GM19452 (cell line): Measurements from ENCODE around the gene LGALS3BP.
"Not testable (repeated sequence)": the region's sequence is repeated elsewhere in the genome, so short reads cannot be mapped to it uniquely, and the experiment has no call there.

ENCODE experiments used
- ATAC-seq: cut with Tn5 transposase; IDR thresholded peaks from one replicate; pipeline ENCODE4 v1.9.1; 2021; ENCODE audit not compliant: unreplicated experiment

Gene LGALS3BP, protein sequence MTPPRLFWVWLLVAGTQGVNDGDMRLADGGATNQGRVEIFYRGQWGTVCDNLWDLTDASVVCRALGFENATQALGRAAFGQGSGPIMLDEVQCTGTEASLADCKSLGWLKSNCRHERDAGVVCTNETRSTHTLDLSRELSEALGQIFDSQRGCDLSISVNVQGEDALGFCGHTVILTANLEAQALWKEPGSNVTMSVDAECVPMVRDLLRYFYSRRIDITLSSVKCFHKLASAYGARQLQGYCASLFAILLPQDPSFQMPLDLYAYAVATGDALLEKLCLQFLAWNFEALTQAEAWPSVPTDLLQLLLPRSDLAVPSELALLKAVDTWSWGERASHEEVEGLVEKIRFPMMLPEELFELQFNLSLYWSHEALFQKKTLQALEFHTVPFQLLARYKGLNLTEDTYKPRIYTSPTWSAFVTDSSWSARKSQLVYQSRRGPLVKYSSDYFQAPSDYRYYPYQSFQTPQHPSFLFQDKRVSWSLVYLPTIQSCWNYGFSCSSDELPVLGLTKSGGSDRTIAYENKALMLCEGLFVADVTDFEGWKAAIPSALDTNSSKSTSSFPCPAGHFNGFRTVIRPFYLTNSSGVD

DNA sequence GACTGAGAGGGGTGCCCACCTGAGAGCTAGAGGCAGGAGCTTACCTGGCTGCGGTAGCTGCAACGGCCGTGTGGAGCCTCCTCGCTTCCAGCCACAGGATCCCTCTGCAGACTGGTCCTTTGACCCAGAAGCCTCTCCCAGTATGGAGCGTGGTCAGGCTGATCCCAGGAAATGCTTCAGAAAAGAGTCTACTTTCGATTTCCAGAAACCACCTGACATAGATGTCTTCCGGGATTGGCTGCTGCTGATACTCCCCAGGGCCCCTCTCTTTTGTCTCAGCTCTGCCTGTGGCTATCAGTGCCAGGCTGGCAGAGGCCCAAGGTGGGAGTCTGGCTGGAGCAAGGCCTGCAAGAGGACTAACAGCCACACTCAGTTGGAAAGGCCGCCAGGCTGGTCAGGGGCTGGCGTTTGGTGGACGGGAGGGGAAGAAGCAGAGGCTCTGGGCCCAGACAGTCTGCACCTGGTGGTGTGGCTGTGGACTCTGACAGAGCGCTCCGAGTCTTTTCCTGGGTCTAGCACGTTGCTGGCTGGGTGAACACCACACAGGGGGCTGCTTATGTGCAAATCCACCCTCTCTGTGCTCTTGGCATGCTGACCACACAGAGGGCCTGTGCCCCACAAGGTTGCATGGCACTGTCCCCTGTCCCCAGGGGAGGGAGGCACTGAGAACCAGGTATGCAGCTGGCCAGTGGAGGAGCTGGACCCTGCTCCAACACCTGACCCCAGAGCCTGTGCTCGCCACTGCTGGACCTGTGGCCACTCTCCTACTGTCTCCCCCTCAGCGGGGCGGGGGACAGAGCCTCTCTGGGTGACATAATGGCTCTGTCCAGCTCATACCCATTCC is at the start of gene LGALS3BP:
Gene LGALS3BP, minus strand, starts transcription at position 144 of the 844 bp plus-strand sequence. CDS start 2,732 bp downstream, outside the sequence.
- no peak for ATAC-seq

DNA sequence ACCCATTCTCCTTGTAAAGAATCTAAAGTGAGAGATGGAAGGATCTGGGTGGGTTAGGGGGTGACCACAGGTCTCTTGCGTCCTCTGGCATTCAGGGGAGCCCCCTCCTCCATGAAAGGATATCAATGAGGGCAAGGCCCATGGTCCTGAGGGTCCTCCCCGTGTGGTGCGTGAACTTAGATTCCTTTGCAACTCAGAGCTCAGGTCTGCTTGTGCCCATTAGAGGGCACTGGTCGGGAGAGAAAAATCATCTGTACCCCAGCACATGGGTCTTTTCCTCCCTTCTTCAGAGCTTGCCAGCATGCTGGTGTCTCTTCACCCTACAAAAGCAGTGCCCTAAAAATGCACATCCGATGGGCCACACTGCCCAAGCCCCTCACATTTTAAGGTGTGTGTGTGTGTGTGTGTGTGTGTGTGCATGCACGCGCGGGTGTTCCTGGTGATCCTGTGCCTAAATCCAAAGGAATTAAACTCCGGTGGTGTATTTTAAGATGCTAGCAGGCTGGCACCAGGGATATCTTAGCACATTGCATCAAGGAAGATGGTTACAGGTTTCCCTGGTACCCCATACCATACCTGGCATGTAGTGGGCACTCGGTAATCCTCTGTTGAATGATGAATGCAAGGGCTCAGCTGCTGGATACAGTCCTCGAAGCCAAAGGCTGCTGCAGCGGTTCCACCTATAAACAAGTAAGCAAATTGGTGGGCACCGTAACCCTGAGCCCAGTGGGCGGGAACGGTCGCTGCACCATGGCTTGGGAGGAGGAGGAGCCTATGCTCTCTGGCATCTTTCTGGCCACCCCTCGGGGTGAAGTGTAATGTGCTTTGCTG is 49.0 kb upstream of the LGALS3BP start:
- no peak for ATAC-seq

DNA sequence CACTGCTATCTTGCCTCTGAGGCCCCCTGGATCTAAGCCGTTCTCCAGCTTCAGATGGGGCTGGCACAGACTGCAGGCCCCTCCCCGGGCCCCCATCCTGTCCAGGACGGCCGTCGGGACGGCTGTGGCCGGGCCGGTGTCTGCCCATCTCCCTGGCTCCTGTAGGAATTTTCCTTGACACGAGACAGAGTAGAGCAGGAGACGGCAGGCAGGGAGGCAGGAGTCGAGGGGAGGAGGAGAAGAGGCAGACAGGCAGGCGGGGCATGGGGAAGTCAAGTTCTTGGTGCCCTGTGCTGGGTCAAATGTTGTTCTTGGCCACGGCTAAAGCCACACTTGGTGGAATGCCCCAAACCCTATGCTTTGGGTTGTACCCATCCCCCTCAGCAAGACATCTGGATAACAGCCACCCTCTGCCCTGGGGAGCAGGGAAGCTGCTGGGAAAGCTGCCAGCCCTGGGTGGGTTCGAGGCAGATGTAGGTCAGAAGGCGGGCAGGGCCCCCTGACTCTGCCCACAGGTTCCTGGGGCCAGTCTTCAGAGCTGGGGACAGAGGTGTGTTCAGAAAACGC is 48.3 kb upstream of the LGALS3BP start:
- ATAC-seq = no peak

DNA sequence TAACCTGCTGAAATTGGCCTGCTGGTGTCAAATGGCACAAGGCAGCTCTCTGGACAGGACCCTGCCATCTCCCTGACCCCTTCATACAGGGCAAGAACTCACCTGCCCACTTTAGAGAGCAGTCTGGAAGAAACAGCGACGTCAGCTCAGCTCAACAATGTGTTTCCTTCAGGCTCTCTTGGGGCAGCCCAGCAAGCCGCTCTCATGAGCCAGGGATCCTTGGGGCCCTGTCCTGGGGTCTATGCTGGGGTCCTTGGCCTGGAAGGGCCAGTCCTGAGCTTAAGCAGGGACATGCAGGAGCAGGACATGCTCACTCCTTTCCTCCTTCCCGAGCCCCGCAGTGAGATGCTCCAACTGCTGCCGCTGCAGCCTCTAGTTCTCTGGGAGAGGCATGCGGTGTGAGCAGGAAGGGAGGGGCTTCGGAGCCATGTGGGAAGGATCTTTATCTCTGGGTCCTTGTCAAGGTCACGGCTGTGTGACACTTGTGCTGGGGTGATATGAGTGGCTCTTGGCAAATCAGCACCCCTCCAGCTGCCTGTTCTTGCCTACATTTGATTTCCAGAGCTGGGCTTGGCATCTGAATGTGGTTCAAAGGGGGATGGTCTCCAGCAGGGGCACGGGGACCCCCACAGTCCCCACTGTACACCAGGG is 47.7 kb upstream of the LGALS3BP start:
- ATAC-seq = no peak

DNA sequence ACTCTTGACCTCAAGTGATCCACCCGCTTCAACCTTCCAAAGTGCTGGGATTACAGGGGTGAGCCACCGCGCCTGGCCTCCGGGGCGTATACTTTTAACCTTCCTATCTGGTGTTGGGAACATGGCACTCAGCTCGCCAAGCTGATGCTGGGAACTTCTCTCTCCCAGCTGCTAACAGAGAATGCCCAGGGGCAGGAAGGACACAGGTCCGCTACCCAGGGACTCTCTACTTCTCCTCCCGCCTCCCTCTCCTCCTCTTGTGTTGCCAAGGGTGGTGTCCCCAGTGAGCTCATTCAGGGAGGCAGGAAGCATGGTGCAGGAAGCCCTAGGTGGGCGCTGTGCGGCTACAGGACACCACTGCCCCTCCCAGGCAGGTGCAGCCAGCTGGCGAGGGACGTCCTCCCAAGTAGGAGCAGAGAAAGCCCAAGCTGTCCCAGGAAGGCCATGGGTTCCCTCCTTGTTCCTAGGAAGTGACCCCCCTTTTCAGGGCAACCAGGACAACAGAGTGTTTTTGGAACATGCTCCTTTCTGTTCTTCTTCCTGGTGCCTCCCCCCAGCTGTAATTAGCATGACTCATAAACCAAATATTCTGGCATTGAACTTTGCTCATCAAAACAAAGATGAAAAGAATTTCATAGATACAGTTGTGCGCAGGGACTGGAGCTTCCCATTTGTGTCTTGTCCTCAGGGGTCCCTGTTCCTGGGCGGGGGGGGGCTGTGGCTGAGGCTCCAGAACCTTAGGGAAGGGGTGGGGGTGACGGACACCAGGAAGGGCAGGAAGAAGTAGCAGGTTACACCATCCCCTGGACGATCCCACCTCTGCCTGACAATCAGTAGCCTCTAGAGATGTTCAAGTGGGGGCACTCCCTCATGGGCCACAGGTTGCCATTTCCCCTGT is 46.9 kb upstream of the LGALS3BP start:
- no peak for ATAC-seq

DNA sequence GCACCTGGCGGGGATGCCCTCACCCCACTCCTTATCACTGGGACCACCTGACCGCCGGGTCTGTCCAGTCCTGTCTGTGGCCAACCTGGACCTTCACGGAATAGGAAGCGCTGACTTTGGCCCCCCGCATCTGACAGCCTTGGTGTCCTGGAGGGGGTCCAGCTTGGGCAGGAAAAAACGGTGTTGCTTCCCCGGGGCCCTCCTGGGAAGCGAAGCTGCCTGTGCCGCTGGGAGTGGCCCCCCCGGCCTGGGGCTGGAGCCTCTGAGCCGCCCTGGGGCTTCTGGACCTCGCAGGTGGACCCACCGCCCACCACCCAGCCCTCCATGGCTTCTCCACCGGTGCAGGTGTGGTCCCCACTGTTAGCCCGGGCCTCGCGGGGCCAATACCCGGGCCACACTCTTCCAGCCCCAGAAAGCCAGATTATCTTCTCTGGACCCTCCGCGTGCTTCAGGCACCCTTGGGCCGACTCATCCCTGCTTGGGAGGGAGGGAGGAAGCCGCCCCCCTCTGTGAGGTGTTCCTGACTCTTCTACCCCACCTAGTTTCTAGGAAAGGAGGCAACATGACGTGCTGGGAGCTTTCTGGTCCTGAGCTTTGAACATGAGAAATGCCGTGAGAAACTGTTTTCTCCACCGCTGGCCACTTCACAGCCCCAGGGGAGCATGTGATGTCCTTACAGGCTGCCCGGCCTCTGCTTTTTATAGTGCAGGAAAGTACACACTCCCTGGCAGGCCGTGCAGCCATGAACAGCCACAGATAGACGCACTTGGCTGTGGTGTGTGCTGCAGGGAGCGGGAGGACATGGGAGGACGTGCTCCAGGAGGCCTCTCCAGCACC is 45.4 kb upstream of the LGALS3BP start:
- ATAC-seq = no peak

DNA sequence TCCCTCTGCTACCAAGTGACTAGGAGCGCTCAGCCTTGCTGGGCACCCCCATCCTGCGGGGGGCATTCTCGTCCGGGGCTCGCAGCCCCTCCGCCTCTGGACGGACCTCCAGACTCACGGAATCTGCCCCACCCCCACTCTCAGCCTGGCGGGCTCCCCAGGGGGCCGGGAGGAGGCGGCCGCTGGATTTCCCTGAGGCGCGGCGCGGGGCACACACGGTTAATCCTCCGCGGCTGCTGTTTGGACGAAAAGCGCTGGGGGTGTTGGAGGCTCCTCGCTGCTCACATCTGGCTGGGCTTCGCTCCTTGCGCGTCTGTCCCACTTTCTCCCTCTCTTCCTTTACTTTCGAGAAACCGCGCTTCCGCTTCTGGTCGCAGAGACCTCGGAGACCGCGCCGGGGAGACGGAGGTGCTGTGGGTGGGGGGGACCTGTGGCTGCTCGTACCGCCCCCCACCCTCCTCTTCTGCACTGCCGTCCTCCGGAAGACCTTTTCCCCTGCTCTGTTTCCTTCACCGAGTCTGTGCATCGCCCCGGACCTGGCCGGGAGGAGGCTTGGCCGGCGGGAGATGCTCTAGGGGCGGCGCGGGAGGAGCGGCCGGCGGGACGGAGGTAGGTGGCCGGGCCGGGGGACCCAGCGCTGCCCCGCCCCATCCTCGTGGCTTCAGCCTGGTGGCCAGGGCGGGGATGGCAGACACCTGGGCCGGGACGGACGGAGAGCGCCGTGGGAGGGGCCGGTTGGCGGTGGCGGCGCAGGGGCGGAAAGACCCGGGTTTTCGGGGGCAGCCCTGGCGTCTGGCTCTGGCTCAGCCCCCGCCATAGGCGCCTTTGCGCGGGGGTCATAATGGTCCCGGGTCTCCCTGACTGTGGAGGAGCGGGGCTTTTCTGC is 44.4 kb upstream of the LGALS3BP start, which contains the start of gene C1QTNF1:
Gene C1QTNF1, plus strand, starts transcription at position 284 of the 886 bp plus-strand sequence. CDS start 19,800 bp downstream, outside the sequence.
- no peak for ATAC-seq

DNA sequence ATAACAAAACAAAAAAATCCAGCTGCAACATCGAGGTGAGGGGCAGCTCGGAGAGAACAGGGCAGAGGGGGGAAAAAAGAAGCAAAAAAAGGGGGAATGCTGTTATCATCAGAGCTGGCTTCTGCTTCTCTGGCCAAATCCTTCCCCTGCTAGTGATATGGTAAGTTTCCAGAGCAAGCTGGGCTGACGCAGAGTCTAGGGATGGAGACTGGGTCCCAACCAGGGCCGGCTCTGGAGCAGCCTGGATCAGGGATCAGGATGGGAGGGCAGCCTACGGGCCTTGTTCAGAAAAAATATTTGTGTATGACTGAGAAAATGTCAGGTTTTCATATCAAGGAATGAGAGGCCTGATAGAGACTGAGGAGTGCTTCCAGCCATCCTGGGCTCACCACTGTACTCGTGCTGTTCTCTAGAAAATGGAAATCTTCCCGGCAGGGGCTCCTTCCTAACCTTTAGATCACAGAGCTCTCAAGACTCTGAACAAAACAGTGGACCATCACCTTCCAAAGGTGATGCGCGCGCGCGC is 43.5 kb upstream of the LGALS3BP start:
- ATAC-seq = no peak

DNA sequence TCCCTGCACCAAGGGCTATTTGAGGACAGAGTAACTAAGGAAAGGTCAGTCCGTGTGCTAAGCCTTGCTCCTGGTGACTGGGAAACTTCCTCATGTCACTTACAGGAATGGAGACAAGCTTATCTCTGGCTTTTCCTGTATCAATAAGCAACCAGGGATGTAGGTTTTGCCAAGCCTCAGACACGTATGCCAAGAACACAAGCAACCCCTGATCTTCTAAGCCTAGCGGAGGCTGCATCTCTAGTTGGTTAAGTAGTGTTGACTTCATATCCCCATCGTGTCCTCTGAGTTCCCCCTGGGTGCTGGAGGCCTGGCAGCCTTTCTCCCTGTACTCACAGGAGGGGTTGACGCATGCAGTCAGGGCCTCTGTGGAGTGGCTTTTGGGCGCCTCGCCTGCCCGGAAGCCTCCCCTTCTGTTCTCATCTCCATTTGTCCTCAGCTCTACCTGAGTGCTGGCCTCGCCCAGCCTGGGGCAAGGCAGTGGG is 42.8 kb upstream of the LGALS3BP start:
- ATAC-seq = no peak

DNA sequence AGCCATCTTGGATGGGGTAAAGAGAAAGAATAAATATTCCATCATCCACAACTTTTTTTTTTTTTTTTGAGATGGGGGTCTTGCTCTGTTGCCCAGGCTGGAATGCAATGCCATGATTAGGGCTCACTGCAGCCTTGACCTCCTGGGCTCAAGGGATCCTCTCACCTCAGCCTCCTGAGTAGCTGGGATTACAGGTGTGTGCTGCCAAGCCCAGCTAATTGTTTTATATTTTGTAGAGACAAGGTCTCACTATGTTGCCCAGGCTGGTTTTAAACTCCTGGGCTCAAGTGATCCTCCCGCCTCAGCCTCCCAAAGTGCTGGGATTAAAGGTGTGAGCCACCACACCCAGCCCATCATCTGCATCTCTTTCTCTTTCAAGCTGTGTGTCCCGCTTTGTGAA is 42.2 kb upstream of the LGALS3BP start:
- not testable (repeated sequence) for ATAC-seq

DNA sequence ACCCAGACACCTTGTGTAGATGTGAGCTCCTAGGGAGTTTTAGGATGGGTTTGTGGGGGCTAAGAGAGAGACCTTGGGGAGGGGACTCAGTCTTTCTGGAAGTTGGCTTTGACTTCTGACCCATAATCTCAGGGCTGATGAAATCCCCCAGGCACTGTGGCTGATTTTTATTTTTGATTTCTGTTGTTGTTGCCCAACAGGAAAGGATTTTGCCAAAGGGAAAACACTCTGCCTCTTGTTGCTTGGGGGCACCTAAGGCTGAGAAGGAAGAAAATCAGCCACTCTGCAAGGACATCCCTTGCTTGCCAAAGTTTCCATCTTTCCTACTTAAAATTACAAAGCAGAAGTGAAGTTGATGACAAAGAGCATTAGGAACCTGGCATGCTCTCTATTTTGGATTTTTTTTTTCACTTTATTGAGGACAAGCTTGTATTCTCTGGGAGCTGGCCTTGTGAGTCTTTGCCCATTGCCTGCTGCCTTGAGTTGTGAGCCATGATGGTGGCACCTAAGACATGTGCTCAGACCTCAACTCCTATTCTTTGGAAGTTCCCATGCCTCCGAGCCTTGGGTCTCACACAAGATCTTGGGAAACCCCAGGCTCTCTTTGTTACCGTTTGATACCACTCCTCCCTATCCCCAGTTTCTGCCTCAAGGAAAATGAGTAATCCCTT is 41.0 kb upstream of the LGALS3BP start:
- ATAC-seq = no peak

DNA sequence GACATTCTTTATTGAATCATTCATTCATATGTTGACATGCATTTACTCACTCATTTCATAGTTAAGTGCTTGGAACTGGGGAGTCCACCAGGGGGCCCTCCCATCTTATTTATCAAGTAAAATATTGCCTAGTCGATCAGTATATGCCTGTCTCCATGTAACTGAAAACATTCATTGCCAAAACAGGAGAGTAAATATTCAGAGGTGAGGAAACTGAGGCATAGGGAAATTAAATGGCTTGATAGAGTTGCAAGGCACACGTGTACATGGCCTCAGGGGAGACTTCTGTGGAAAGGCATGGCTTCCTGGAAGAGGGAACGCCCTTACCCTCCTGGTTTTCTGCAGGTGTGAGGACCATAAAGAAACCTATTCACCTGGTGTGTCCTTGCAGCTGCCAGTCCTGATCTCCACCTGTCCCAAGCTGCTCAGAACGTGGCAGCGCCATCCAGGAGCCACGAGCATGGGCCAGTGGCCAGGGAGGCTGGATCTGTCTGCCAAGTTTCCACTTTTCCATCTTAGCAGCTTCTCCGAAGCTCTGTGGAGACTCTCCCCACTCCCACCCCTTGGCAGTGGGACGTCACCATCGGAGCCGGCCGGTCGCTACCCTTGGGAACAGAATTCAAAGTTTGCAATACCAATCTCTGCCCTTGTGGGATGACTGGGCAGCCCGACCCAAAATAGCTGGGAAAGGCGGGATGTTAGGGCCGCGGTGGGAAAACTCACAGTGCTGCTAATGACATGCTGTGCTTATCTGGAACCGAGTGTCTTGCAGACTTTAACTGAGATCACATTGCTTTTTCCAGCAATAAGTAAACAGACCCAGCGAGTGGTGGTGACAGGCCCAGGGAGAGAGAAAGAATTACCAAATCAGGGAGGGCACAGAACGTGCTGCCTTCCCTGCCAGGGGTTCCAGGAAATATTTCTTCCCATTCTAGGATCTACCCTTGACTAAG is 40.2 kb upstream of the LGALS3BP start:
- ATAC-seq = no peak

DNA sequence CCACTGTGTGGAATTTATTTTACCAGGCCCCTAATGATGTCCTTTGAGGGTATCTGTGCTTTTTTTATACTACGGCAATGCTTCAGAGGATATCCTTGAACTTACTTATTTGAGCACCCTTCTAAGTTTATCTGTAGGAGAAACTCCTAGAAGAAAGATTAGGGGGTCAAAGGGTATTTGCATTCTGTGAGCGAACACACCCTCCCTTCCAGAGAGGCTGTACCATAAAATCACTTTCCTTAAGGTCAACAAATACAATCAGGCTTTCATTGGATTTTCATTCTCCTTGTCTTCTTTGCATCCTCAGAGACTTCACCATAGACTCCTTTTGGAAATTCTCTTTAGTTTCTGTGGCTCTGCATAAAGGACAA is 39.5 kb upstream of the LGALS3BP start:
- no peak for ATAC-seq

DNA sequence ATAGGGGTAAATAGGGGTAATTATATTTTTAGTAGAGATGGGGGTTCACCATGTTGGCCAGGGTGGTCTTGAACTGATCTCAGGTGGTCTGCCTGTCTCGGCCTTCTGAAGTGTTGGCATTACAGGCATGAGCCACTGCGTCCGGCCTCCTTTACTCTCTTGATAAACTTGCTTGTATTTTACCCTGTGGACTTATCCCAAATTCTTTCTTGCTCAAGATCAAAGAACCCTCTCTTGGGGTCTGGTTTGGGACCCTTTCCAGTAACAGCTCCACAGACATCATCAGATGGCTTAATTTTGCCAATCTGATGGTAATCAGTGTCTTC is 38.6 kb upstream of the LGALS3BP start:
- ATAC-seq = no peak
